A204.1 (cell line): ENCODE measurements around the gene PEX11A.

Source experiments
- FAIRE-seq: peaks from 2 replicates; lab custom pipeline; 2012; peaks lifted over from hg19 to GRCh38; lab: Jason Lieb, UNC

The PEX11A gene

GRCh38 chr15:89674526-89674925 lies 16.0 kb downstream of the PEX11A start:
- FAIRE-seq: no peak

GRCh38 chr15:89673165-89673512 lies 17.4 kb downstream of the PEX11A start:
- FAIRE-seq: no peak

GRCh38 chr15:89672221-89673164 lies 18.1 kb downstream of the PEX11A start:
- FAIRE-seq: no peak

- no peak for FAIRE-seq
Observed at GRCh38 chr15:89671687-89672086, 18.9 kb downstream of the PEX11A start.

- no peak for FAIRE-seq
Observed at GRCh38 chr15:89670971-89671560, 19.5 kb downstream of the PEX11A start.

GRCh38 chr15:89669941-89670340 lies 20.6 kb downstream of the PEX11A start:
- no peak for FAIRE-seq

- FAIRE-seq: no peak
Observed at GRCh38 chr15:89669309-89669865, 21.2 kb downstream of the PEX11A start.

GRCh38 chr15:89668171-89668570 lies 22.4 kb downstream of the PEX11A start:
- FAIRE-seq: no peak

- no peak for FAIRE-seq
Observed at GRCh38 chr15:89667706-89667960, 22.9 kb downstream of the PEX11A start.

- FAIRE-seq: no peak
Observed at GRCh38 chr15:89666858-89667705, 23.5 kb downstream of the PEX11A start.

GRCh38 chr15:89666184-89666857 lies 24.2 kb downstream of the PEX11A start:
- FAIRE-seq: no peak

- FAIRE-seq: no peak
Observed at GRCh38 chr15:89665449-89666181, 24.9 kb downstream of the PEX11A start.

GRCh38 chr15:89664441-89665350 lies 25.9 kb downstream of the PEX11A start:
- no peak for FAIRE-seq

- FAIRE-seq: no peak
Observed at GRCh38 chr15:89662893-89663626, 27.5 kb downstream of the PEX11A start.

GRCh38 chr15:89660556-89660955 lies 30.0 kb downstream of the PEX11A start:
- no peak for FAIRE-seq

GRCh38 chr15:89659295-89659694 lies 31.3 kb downstream of the PEX11A start:
- FAIRE-seq: no peak

GRCh38 chr15:89657686-89658200 lies 32.8 kb downstream of the PEX11A start:
- no peak for FAIRE-seq

GRCh38 chr15:89656116-89656815 lies 34.3 kb downstream of the PEX11A start:
- FAIRE-seq: no peak
